MV-4-11 (cell line): ENCODE results near the gene AS3MT.
A peak's percentile ranks its signal among the peaks of the same experiment; 100 is the strongest.

Source experiments
- DNase-seq: peaks from one replicate; lab custom pipeline; 2025; lab: John Stamatoyannopoulos, UW

Gene AS3MT

GRCh38 chr10:102856758-102857424 is 12.4 kb upstream of the AS3MT start:
- DNase-seq = no peak

- DNase-seq = no peak
Measured at GRCh38 chr10:102859911-102860310, 9.4 kb upstream of the AS3MT start.

GRCh38 chr10:102863660-102864059 is 5.6 kb upstream of the AS3MT start:
- no peak for DNase-seq

- DNase-seq = no peak
Measured at GRCh38 chr10:102865620-102866019, 3.6 kb upstream of the AS3MT start.

GRCh38 chr10:102868911-102869257 is 386 bp upstream of the AS3MT start:
- no peak for DNase-seq

- DNase-seq = no peak
Measured at GRCh38 chr10:102870221-102870620, 951 bp downstream of the AS3MT start.

GRCh38 chr10:102872163-102872562 is 2.9 kb downstream of the AS3MT start:
- no peak for DNase-seq

GRCh38 chr10:102876747-102877153 is 7.5 kb downstream of the AS3MT start:
- no peak for DNase-seq

- DNase-seq = no peak
Measured at GRCh38 chr10:102878629-102879028, 9.4 kb downstream of the AS3MT start.

GRCh38 chr10:102880256-102880655 is 11.0 kb downstream of the AS3MT start:
- DNase-seq = no peak

- DNase-seq = no peak
Measured at GRCh38 chr10:102888048-102888447, 18.8 kb downstream of the AS3MT start.

- no peak for DNase-seq
Measured at GRCh38 chr10:102894466-102895213, 25.4 kb downstream of the AS3MT start.

- no peak for DNase-seq
Measured at GRCh38 chr10:102900006-102900405, 30.7 kb downstream of the AS3MT start.

GRCh38 chr10:102904346-102904745 is 35.1 kb downstream of the AS3MT start:
- DNase-seq = no peak

GRCh38 chr10:102906507-102906906 is 37.2 kb downstream of the AS3MT start:
- no peak for DNase-seq

GRCh38 chr10:102914781-102915180 is 45.5 kb downstream of the AS3MT start:
- peak; percentile 35 for DNase-seq

- no peak for DNase-seq
Measured at GRCh38 chr10:102916173-102916572, 46.9 kb downstream of the AS3MT start.

- peak; percentile 56 for DNase-seq
Measured at GRCh38 chr10:102917314-102917961, 48.2 kb downstream of the AS3MT start.

- peak; percentile 100 for DNase-seq
Measured at GRCh38 chr10:102917962-102918816, 48.9 kb downstream of the AS3MT start, which contains the start of gene CNNM2. CNNM2 (plus strand) TSS chr10:102918294; CDS start chr10:102918481, 187 bp downstream.

- no peak for DNase-seq
Measured at GRCh38 chr10:102918817-102919245, 49.6 kb downstream of the AS3MT start.

- DNase-seq = no peak
Measured at GRCh38 chr10:102919246-102919959, 50.1 kb downstream of the AS3MT start.
